Endothelial cell (in vitro differentiated cells): ENCODE data around the gene EML1. TPM values are rescaled to one million over a fixed set of nuclear protein-coding genes. Genes with fewer than 3 reads are reported as not detected.

Source experiments
- DNase-seq: peaks from one replicate; pipeline ENCODE4 v3.0.0; 2021; ENCODE audit warnings: low spot score
- H3K27ac Mint-ChIP-seq: one replicate; pipeline ENCODE4 v1.8.0; 2021; ENCODE audit warnings: mixed read lengths, inconsistent platforms; ENCODE audit not compliant: unreplicated experiment
- H3K27me3 Mint-ChIP-seq: one replicate; pipeline ENCODE4 v1.8.0; 2021; ENCODE audit warnings: mild to moderate bottlenecking, moderate library complexity, mixed read lengths, inconsistent platforms; ENCODE audit not compliant: unreplicated experiment
- H3K36me3 Mint-ChIP-seq: one replicate; pipeline ENCODE4 v1.8.0; 2021; ENCODE audit warnings: mild to moderate bottlenecking, low read depth, mixed read lengths, inconsistent platforms; ENCODE audit not compliant: unreplicated experiment
- H3K4me1 Mint-ChIP-seq: one replicate; pipeline ENCODE4 v1.8.0; 2021; ENCODE audit warnings: mild to moderate bottlenecking, mixed read lengths, inconsistent platforms; ENCODE audit not compliant: unreplicated experiment
- H3K4me3 Mint-ChIP-seq: one replicate; pipeline ENCODE4 v1.8.0; 2021; ENCODE audit warnings: mild to moderate bottlenecking, mixed read lengths, inconsistent platforms; ENCODE audit not compliant: unreplicated experiment
- H3K9me3 Mint-ChIP-seq: one replicate; pipeline ENCODE4 v1.8.0; 2021; ENCODE audit warnings: mixed read lengths, inconsistent platforms; ENCODE audit not compliant: unreplicated experiment
- CTCF ChIP-seq: fragments of 200-600 bp; sonication (generic); IDR thresholded peaks from one replicate; pipeline ENCODE4 v1.5.0; 2021; ENCODE audit warnings: antibody characterized with exemption; ENCODE audit not compliant: unreplicated experiment
- total RNA-seq: library from RNA; stranded (reverse); fragmentation: NEBNext Ultra II Directional; extraction: Animal tissue kit (Norgen Biotek cat#: 25700); gene quantifications from one replicate; pipeline ENCODE4 v1.2.1, GENCODE V29; 2021; ENCODE audit not compliant: unreplicated experiment

Gene EML1
- total RNA-seq, 1 donor from 2014 or later: 10.0 TPM

GRCh38 chr14:99975190-99975589 lies 182.0 kb downstream of the EML1 start:
- peaks cover 12% of the 10 kb centered on the region for H3K27me3 Mint-ChIP-seq
- TF ChIP-seq CTCF: no peak
- peaks cover 9% of the 10 kb centered on the region for H3K36me3 Mint-ChIP-seq
- no peak for DNase-seq
- no peak overlapping the region for H3K4me3 Mint-ChIP-seq
- no peak overlapping the region for H3K27ac Mint-ChIP-seq
- H3K4me1 Mint-ChIP-seq: peaks cover 11% of the 10 kb centered on the region
- H3K9me3 Mint-ChIP-seq: no peaks in the 10 kb centered on the region

GRCh38 chr14:99976021-99976420 lies 182.8 kb downstream of the EML1 start:
- no peaks in the 10 kb centered on the region for H3K9me3 Mint-ChIP-seq
- peaks cover 7% of the 10 kb centered on the region for H3K4me1 Mint-ChIP-seq
- no peak for DNase-seq
- H3K4me3 Mint-ChIP-seq: no peak overlapping the region
- TF ChIP-seq CTCF: no peak
- H3K27me3 Mint-ChIP-seq: peaks cover 5% of the 10 kb centered on the region
- peaks cover 4% of the 10 kb centered on the region for H3K36me3 Mint-ChIP-seq
- no peak overlapping the region for H3K27ac Mint-ChIP-seq

GRCh38 chr14:99976681-99977080 lies 183.5 kb downstream of the EML1 start:
- Mint-ChIP-seq H3K4me3 (no peak overlapping the region), H3K9me3 (no peaks in the 10 kb centered on the region)

GRCh38 chr14:99980299-99980698 lies 187.1 kb downstream of the EML1 start:
- no peak overlapping the region for H3K4me3 Mint-ChIP-seq
- no peak for TF ChIP-seq CTCF
- H3K36me3 Mint-ChIP-seq: no peaks in the 10 kb centered on the region
- no peak overlapping the region for H3K27ac Mint-ChIP-seq
- DNase-seq: no peak
- peaks cover 16% of the 10 kb centered on the region for H3K4me1 Mint-ChIP-seq
- H3K9me3 Mint-ChIP-seq: no peaks in the 10 kb centered on the region
- H3K27me3 Mint-ChIP-seq: no peaks in the 10 kb centered on the region

More at GRCh38 chr14:99976681-99977080, 183.5 kb downstream of the EML1 start:
- peaks cover 7% of the 10 kb centered on the region for H3K4me1 Mint-ChIP-seq
- no peak for DNase-seq
- peaks cover 5% of the 10 kb centered on the region for H3K27me3 Mint-ChIP-seq
- H3K27ac Mint-ChIP-seq: peak overlapping the region; percentile 9
- H3K36me3 Mint-ChIP-seq: peaks cover 4% of the 10 kb centered on the region
- no peak for TF ChIP-seq CTCF

GRCh38 chr14:99981806-99982205 lies 188.6 kb downstream of the EML1 start:
- Mint-ChIP-seq H3K4me1 (peaks cover 16% of the 10 kb centered on the region), H3K4me3 (no peak overlapping the region), H3K9me3 (no peaks in the 10 kb centered on the region), H3K27ac (no peak overlapping the region), H3K36me3 (no peaks in the 10 kb centered on the region), H3K27me3 (no peaks in the 10 kb centered on the region)
- DNase-seq: no peak
- no peak for TF ChIP-seq CTCF
